ENCODE results near the gene RAD51B. TPM values are rescaled to one million over a fixed set of nuclear protein-coding genes. Genes with fewer than 3 reads are reported as not detected.

RAD51B gene
- total and polyA plus RNA-seq, 9 of the 15 experiments (the other 6 are each of a cell fraction or from before 2014, with no cell fraction given) = 8.5 to 17.3 (median 11.3) TPM

GRCh38 chr14:68191567-68192321, 372.2 kb downstream of the RAD51B start:
- FAIRE-seq (no peak), DNase-seq (ENCODE audit: extremely low read depth in 1 of 4, low spot score in 3 of 4) (no peak), ATAC-seq (no peak)
- intact Hi-C loops (cut with micrococcal nuclease) (no loop called here), in situ Hi-C loops (cut with MboI) (no loop called here)
- H3K9me3 ChIP-seq (replicated peaks; ENCODE audit: control insufficient read depth, insufficient read depth, low read depth, low read length) = no peaks in the 10 kb centered on the region
- H3K4me2 ChIP-seq (ENCODE audit: insufficient read depth, low read length) = no peak overlapping the region
- H3K27ac ChIP-seq (ENCODE audit: extremely low read depth, low read depth, low read length) = no peak overlapping the region
- TF ChIP-seq EZH2 (IDR thresholded peaks at IDR 0.05; ENCODE audit: borderline replicate concordance, low read depth, low read length) = no peak
- TF ChIP-seq ZNF584 (CRISPR knock-in tag; IDR thresholded peaks at IDR 0.05; ENCODE audit: low read depth) = peak; percentile 37; the same call in 1 of the 2 replicates
- TF ChIP-seq CBX3 (IDR thresholded peaks at IDR 0.05; ENCODE audit: borderline replicate concordance in 1 of 2, low read length in 2 of 2) = no peak
- no peak for TF ChIP-seq NR2C2 (CRISPR knock-in tag; IDR thresholded peaks at IDR 0.05)
- TF ChIP-seq NR2C2 (tag; IDR thresholded peaks at IDR 0.05) = 0 out of 2 replicates have a peak, but pooled peaks have one; percentile 21
- TF ChIP-seq POLR2H (tag; IDR thresholded peaks at IDR 0.05; ENCODE audit: low read depth) = 0 out of 2 replicates have a peak, but pooled peaks have one; percentile 9
- TF ChIP-seq HMGN3 (IDR thresholded peaks at IDR 0.05; ENCODE audit: borderline replicate concordance, extremely low read depth, insufficient read length, low read depth, low read length) = no peak
- TF ChIP-seq ESRRB (CRISPR knock-in tag; IDR thresholded peaks at IDR 0.05; ENCODE audit: borderline replicate concordance) = no peak
- no peak for TF ChIP-seq ETV6 (IDR thresholded peaks at IDR 0.05; ENCODE audit: borderline replicate concordance in 1 of 2, low read depth in 2 of 2, low read length in 1 of 2)
- TF ChIP-seq ETV6 (CRISPR knock-in tag; IDR thresholded peaks at IDR 0.05; ENCODE audit: borderline replicate concordance) = no peak
- TF ChIP-seq VEZF1 (CRISPR knock-in tag; IDR thresholded peaks at IDR 0.05) = no peak
- peak; percentile 18; the same call in 1 of the 2 replicates for TF ChIP-seq CEBPB (tag; IDR thresholded peaks at IDR 0.05)
- no peak for TF ChIP-seq BRD9 (IDR thresholded peaks at IDR 0.05; ENCODE audit: low read depth, partially characterized antibody)
- no peaks in the 10 kb centered on the region for H3K4me1 ChIP-seq (replicated peaks in 1 of 2; ENCODE audit: control insufficient read depth in 2 of 2, insufficient read depth in 2 of 2, low read length in 2 of 2)
- no peaks in the 10 kb centered on the region for H3K79me2 ChIP-seq (ENCODE audit: control insufficient read depth, insufficient read depth, low read length)
- POLR2A ChIA-PET = interaction anchor here (0.8 kb wide), 1 partner anchor 9 kb away, joined by 3 read pairs; no protein-coding TSS in a partner anchor
- H3K36me3 ChIP-seq (ENCODE audit: control insufficient read depth, insufficient read depth, low read length) = no peaks in the 10 kb centered on the region
- no peak overlapping the region for H3K4me3 ChIP-seq
- H3K27me3 ChIP-seq (ENCODE audit: control insufficient read depth in 2 of 2, insufficient read depth in 2 of 2, low read length in 2 of 2) = no peaks in the 10 kb centered on the region
- H3K9me1 ChIP-seq (ENCODE audit: control insufficient read depth, insufficient read depth, low read length) = no peaks in the 10 kb centered on the region
- BruUV-seq (replicated peaks) = no TSS peak
- CTCF ChIA-PET (ENCODE audit: low intra/inter-chr PET ratio) = no interaction called here
- no peak overlapping the region for H3K9ac ChIP-seq (ENCODE audit: insufficient read depth in 1 of 2, low read depth in 2 of 2, low read length in 2 of 2)
- H2AFZ ChIP-seq (ENCODE audit: low read depth, low read length) = no peak overlapping the region
- no peaks in the 10 kb centered on the region for H4K20me1 ChIP-seq (replicated peaks; ENCODE audit: control insufficient read depth, insufficient read depth, low read length)

All from K562 (cell line).